Measurements from ENCODE around the gene FAM131C.

- TF ChIP-seq CTCF (conservative IDR thresholded peaks at IDR 0.05; ENCODE audit: low read depth in 2 of 2) (no peak), EZH2 (IDR thresholded peaks at IDR 0.05; ENCODE audit: low read depth, unreplicated experiment) (no peak), EZH2phosphoT487 (IDR thresholded peaks at IDR 0.05; ENCODE audit: unreplicated experiment) (no peak), REST (IDR thresholded peaks at IDR 0.05; ENCODE audit: unreplicated experiment) (no peak), ZNF331 (CRISPR knock-in tag; IDR thresholded peaks at IDR 0.05; ENCODE audit: low read depth) (no peak), POLR2AphosphoS5 (IDR thresholded peaks at IDR 0.05; ENCODE audit: low read depth) (no peak), NANOG (IDR thresholded peaks at IDR 0.05; ENCODE audit: borderline replicate concordance) (no peak), CREB1 (CRISPR knock-in tag; IDR thresholded peaks at IDR 0.05; ENCODE audit: low read depth) (no peak), ZNF114 (CRISPR knock-in tag; IDR thresholded peaks at IDR 0.05) (no peak), ZNF462 (CRISPR knock-in tag; IDR thresholded peaks at IDR 0.05) (no peak), JUNB (IDR thresholded peaks at IDR 0.05; ENCODE audit: unreplicated experiment) (no peak)
Measured at GRCh38 chr1:16017076-16017460, 56.4 kb downstream of the FAM131C start.

Data from GM23338 (cell line).